DND-41 (cell line): ENCODE data around the gene MAN2A2.
A peak's percentile ranks its signal among the peaks of the same experiment; 100 is the strongest.

Source experiments
- ATAC-seq: fragments of 200-7000 bp; cut with Tn5 transposase; 3 replicates; pipeline ENCODE4 v1.9.1; 2021; ENCODE audit warnings: low read depth; ENCODE audit not compliant: insufficient read depth
- DNase-seq: peaks from one replicate; pipeline ENCODE4 v3.0.0-alpha.2; 2020
- H2AFZ ChIP-seq: 2 replicates; pipeline ENCODE4 v1.6.0; 2012; ENCODE audit warnings: low read depth, low read length
- H3K27ac ChIP-seq: 2 replicates; pipeline ENCODE4 v1.5.1; 2012; ENCODE audit warnings: low read length, inconsistent platforms
- H3K27me3 ChIP-seq: fragments of 200-600 bp; sonication (generic); 2 replicates; pipeline ENCODE4 v1.6.0; 2012; ENCODE audit warnings: low read length, mild to moderate bottlenecking, inconsistent platforms; ENCODE audit not compliant: insufficient read depth, poor library complexity
- H3K36me3 ChIP-seq: 2 replicates; pipeline ENCODE4 v1.5.1; 2012; ENCODE audit warnings: low read length, inconsistent platforms; ENCODE audit not compliant: insufficient read depth
- H3K4me1 ChIP-seq: 2 replicates; pipeline ENCODE4 v1.5.1; 2012; ENCODE audit warnings: mild to moderate bottlenecking, low read length; ENCODE audit not compliant: insufficient read depth
- H3K4me2 ChIP-seq: 2 replicates; pipeline ENCODE4 v1.6.0; 2012; ENCODE audit warnings: mild to moderate bottlenecking, moderate library complexity, low read length, inconsistent platforms; ENCODE audit not compliant: insufficient read depth
- H3K4me3 ChIP-seq, 2 experiments: fragments of 200-600 bp in 1 of 2; shearing (Covaris generic) in 1 of 2; 2 replicates each; pipeline ENCODE4 v1.5.1; 2012 to 2016; ENCODE audit warnings: inconsistent platforms in 2 of 2, low read length in 2 of 2, mild to moderate bottlenecking in 2 of 2, low read depth in 1 of 2, moderate library complexity in 1 of 2
- H3K79me2 ChIP-seq: 2 replicates; pipeline ENCODE4 v1.6.0; 2012; ENCODE audit warnings: low read length, inconsistent platforms; ENCODE audit not compliant: insufficient read depth
- H3K9ac ChIP-seq: 2 replicates; pipeline ENCODE4 v1.6.0; 2012; ENCODE audit warnings: low read depth, mild to moderate bottlenecking, inconsistent platforms, low read length, moderate library complexity
- H3K9me3 ChIP-seq: 2 replicates; pipeline ENCODE4 v1.5.1; 2012; ENCODE audit warnings: low read length, moderate library complexity, mild to moderate bottlenecking, inconsistent platforms; ENCODE audit not compliant: insufficient read depth, severe bottlenecking
- H4K20me1 ChIP-seq: 2 replicates; pipeline ENCODE4 v1.6.0; 2012; ENCODE audit warnings: low read length; ENCODE audit not compliant: insufficient read depth
- EZH2 ChIP-seq: IDR thresholded peaks from 3 replicates; pipeline ENCODE4 v1.6.1; 2012; ENCODE audit warnings: borderline replicate concordance, low read depth, mild to moderate bottlenecking, moderate library complexity, low read length, inconsistent platforms; ENCODE audit not compliant: severe bottlenecking
- TF ChIP-seq, protein P1 (sequence below): IDR thresholded peaks from 2 replicates; pipeline ENCODE4 v1.5.1; 2012; ENCODE audit warnings: borderline replicate concordance, low read length, moderate library complexity, mild to moderate bottlenecking; ENCODE audit not compliant: poor library complexity, severe bottlenecking; ENCODE audit errors: extremely low read depth

Gene MAN2A2

DNA sequence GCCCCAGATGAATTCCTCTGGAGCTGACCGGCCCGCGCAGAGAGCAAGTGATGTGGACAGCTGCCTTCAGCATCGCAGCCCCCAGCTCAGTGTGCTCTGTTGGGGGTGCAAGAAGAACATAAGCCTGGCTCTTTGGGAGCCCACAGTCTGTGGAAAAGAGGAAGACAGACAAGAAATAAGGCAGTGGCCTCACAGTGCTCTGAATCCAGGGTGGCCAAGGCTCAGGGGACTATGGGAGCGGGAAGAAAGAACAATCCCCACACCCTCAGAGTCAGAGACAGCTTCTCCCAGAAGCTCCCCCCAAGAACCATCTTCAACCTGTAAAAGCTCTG is 29.5 kb downstream of the MAN2A2 start:
- peak overlapping the region; percentile 68 for H3K9ac ChIP-seq

DNA sequence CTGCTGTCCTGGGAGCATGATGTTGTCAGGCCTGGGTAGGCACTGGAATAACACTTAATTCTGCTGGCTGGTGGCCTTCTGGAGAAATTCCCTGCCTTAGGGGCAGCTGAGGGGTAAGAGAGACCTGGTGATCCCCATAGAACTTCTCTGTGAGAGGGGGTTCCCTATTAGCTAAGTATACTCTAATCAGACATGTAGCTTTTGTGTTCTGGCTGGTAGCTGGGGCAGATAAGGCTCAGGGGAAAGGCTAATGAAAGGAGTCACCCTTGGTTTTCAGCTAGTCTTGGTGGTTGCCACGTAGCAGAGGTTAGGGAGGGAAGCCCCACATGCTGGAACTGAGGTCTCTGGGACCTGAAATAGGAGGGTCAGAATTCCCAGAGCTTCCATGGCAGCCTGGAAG is 30.2 kb downstream of the MAN2A2 start:
- Histone ChIP-seq H2AFZ (no peak overlapping the region; the same call in 1 of the 2 replicates), H3K4me1 (peaks cover 68% of the 10 kb centered on the region), H3K4me2 (no peak overlapping the region)

More for the DNA sequence above, 29.5 kb downstream of the MAN2A2 start:
- H2AFZ ChIP-seq: peak overlapping the region; percentile 80
- peaks cover 68% of the 10 kb centered on the region for H3K4me1 ChIP-seq
- peaks cover 40% of the 10 kb centered on the region for H3K79me2 ChIP-seq
- H3K4me3 ChIP-seq: peak overlapping the region; percentile 36 to 78; a peak in 3 of 4 replicates
- no peaks in the 10 kb centered on the region for H3K9me3 ChIP-seq
- no peak for DNase-seq
- H3K4me2 ChIP-seq: peak overlapping the region; percentile 82
- H3K36me3 ChIP-seq: peaks cover 11% of the 10 kb centered on the region; the same call in 1 of the 2 replicates
- ATAC-seq: no peak
- no peak for TF ChIP-seq EZH2
- TF ChIP-seq, protein P1, sequence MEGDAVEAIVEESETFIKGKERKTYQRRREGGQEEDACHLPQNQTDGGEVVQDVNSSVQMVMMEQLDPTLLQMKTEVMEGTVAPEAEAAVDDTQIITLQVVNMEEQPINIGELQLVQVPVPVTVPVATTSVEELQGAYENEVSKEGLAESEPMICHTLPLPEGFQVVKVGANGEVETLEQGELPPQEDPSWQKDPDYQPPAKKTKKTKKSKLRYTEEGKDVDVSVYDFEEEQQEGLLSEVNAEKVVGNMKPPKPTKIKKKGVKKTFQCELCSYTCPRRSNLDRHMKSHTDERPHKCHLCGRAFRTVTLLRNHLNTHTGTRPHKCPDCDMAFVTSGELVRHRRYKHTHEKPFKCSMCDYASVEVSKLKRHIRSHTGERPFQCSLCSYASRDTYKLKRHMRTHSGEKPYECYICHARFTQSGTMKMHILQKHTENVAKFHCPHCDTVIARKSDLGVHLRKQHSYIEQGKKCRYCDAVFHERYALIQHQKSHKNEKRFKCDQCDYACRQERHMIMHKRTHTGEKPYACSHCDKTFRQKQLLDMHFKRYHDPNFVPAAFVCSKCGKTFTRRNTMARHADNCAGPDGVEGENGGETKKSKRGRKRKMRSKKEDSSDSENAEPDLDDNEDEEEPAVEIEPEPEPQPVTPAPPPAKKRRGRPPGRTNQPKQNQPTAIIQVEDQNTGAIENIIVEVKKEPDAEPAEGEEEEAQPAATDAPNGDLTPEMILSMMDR: no peak
- H3K27me3 ChIP-seq: no peaks in the 10 kb centered on the region
- H3K27ac ChIP-seq: peak overlapping the region; percentile 83
- no peaks in the 10 kb centered on the region for H4K20me1 ChIP-seq

DNA sequence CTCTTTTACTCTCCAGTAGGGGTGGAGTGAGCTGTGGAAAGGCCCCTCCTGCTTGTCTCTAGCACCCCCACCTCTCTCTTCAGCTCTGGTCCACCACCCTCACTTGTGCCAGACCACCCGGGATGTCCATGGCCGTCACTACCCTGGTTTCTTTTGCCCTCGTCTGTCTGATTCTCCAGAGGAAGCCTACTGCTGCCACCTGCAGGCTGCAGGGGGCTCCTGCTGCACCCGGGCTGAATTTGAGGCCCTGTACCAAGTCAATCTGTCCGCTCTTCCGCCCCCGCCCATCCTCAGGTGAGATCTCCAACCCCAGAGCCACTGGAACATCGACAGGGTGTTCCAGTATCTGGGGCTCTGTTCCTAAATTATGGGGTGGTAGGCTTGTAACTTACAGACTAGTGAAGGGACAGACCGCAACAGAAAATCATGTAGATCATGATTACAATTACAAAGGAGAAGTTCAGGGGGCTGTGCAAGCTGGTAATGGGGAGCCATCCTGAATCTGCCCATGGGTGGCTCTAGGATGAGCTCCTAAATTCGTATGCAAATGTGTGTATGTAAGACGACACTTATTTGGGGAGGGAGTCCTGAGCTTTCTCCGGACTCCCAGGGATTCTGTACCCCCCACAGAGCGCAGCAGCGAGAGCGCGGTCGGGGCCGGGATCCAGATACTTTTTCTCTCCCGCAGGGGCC is 31.3 kb downstream of the MAN2A2 start:
- Histone ChIP-seq H3K9ac (peak overlapping the region; percentile 71), H4K20me1 (no peaks in the 10 kb centered on the region), H3K36me3 (peaks cover 23% of the 10 kb centered on the region), H3K27me3 (no peaks in the 10 kb centered on the region), H3K4me2 (peak overlapping the region; percentile 93), H3K27ac (peak overlapping the region; percentile 63), H3K4me1 (peaks cover 59% of the 10 kb centered on the region), H3K4me3 (peak overlapping the region; percentile 60 to 69; a peak in 3 of 4 replicates), H3K9me3 (no peaks in the 10 kb centered on the region), H2AFZ (peak overlapping the region; percentile 77), H3K79me2 (peaks cover 35% of the 10 kb centered on the region)
- peak; percentile 38 for ATAC-seq
- no peak for TF ChIP-seq EZH2
- TF ChIP-seq, protein P1: peak; percentile 96
- peak; percentile 86 for DNase-seq

More for the DNA sequence above, 30.2 kb downstream of the MAN2A2 start:
- no peak for ATAC-seq
- Histone ChIP-seq H3K9me3 (no peaks in the 10 kb centered on the region), H3K27me3 (no peaks in the 10 kb centered on the region), H3K4me3 (no peak overlapping the region), H3K79me2 (peaks cover 40% of the 10 kb centered on the region), H3K27ac (no peak overlapping the region), H4K20me1 (no peaks in the 10 kb centered on the region), H3K36me3 (peaks cover 15% of the 10 kb centered on the region), H3K9ac (no peak overlapping the region)
- no peak for DNase-seq
- TF ChIP-seq, protein P1: no peak
- TF ChIP-seq EZH2: no peak
